HG03575 (cell line): ENCODE data around the gene CD320.
"Not testable (repeated sequence)": the region's sequence is repeated elsewhere in the genome, so short reads cannot be mapped to it uniquely, and the experiment has no call there.

ENCODE experiments used
- ATAC-seq: cut with Tn5 transposase; IDR thresholded peaks from one replicate; pipeline ENCODE4 v1.9.1; 2021; ENCODE audit not compliant: unreplicated experiment, insufficient number of reproducible peaks, low FRiP score; ENCODE audit errors: extremely low read depth

CD320 gene

DNA sequence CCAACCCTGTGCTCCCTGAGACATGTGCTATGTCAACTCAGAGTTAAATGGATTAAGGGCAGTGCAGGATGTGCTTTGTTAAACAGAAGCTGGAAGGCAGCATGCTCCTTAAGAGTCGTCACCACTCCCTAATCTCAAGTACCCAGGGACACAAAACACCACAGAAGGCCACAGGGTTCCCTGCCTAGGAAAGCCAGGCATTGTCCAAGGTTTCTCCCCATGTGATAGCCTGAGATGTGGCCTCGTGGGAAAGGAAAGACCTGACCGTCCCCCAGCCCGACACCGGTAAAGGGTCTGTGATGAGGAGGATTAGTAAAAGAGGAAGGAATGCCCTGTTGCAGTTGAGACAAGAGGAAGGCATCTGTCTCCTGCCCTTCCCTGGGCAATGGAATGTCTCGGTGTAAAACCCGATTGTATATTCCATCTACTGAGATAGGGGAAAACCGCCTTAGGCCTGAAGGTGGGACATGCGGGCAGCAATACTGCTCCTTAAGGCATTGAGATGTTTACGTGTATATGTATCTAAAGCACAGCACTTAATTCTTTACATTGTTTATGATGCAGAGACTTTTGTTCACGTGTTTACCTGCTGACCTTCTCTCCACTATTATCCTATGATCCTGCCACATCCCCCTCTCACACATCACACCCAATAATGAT is 7.0 kb upstream of the CD320 start:
- not testable (repeated sequence) for ATAC-seq

- no peak for ATAC-seq
Observed at GRCh38 chr19:8311461-8312260, 3.5 kb upstream of the CD320 start.

- ATAC-seq: no peak
Observed at GRCh38 chr19:8310342-8311055, 2.3 kb upstream of the CD320 start.

- no peak for ATAC-seq
Observed at GRCh38 chr19:8308891-8309291, 733 bp upstream of the CD320 start.

GRCh38 chr19:8307400-8307964 is 676 bp downstream of the CD320 start:
- no peak for ATAC-seq

GRCh38 chr19:8306235-8307054 is 1.7 kb downstream of the CD320 start:
- no peak for ATAC-seq

DNA sequence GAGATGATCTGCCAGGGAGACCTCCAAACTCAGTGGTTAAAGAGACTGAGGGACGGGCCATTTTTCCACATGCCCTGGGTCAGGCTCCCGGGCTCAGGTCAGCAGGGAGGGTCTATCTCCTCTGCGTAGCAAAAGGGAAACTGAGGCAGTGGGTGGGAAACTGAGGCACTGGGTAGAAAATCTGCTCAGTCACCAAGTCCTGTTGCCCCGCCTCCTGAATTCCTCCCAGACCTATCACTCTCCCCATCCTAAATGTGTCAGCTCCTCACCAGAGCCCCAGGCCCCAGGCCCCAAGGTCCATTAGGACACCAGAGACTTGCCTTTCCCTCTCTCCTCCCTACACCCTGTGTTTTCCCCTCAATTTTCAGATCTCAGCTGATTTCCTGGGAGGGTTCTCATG is 2.4 kb downstream of the CD320 start:
- ATAC-seq: no peak

DNA sequence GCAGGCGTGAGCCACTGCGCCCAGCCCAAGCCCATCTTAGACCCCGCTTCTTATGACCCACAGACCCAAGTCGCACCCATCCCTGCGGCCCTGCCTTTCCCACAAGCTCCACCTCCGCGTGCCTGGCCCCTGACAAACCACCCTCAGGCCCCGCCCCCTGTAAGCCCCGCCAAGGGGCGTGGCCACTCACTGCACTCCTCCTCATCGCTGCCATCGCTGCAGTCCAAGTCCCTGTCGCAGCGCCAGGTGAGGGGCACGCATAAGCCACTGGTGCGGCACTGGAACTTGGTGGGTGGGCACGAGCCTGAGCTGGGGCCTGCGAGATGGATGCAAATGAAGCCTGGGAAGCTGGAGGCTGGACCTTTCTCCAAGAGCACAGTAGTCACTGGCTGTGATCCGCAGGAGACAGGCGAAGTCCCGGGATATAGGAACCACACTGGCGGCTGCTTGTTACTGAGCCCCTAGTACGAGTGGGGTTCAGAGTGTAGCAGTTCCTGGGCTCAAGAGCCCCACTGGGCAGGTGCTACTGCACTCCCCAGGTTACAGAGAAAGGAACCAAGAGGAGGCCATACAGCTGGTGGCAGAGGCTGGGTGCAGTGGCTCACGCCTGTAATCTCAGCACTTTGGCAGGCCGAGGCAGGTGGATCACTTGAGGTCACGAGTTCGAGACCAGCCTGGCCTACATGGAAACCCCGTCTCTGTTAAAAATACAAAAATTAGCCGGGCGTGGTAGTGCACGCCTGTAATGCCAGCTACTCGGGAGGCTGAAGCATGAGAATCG is 3.1 kb downstream of the CD320 start:
- ATAC-seq: no peak

GRCh38 chr19:8302734-8303133 is 5.4 kb downstream of the CD320 start:
- no peak for ATAC-seq

DNA sequence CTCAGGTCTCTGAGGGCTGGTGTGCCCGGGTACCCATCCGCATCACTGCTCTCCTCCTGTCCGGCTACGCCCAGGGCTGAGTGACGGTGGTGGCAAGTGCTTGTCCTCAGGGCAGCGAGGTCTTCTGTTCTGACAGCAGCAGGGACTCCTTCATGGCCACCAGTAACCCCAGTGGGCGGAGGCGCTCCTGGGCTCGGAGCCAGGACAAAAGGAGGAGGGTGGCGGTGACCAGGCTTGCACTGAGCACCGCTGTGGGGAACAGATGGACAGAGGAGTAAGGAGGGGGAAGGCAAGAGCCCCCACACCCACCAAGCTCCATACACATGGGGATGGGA is 5.8 kb downstream of the CD320 start:
- ATAC-seq: no peak

DNA sequence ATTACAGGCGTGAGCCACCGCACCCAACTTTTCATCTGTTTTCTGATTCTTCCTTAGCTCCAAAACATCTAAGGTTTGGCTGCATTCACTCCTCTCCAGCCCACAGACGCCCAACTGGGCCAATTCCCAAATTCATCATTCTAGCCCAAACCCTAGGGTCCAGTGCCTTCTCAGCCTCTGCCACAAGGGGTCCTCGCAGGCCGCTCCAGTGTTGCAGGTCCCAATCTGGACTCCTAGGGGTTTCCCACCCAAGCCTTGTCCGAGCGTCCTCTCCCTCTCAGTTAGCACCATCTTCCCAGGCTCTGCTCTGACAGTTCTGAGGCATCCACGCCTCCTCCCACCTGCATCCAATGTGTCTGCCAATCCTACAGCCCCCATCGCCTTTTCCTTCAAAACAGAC is 16.8 kb downstream of the CD320 start:
- ATAC-seq: not testable (repeated sequence)

- ATAC-seq: not testable (repeated sequence)
Observed at GRCh38 chr19:8276508-8276907, 31.6 kb downstream of the CD320 start.

- ATAC-seq: no peak
Observed at GRCh38 chr19:8269724-8270123, 38.4 kb downstream of the CD320 start.

DNA sequence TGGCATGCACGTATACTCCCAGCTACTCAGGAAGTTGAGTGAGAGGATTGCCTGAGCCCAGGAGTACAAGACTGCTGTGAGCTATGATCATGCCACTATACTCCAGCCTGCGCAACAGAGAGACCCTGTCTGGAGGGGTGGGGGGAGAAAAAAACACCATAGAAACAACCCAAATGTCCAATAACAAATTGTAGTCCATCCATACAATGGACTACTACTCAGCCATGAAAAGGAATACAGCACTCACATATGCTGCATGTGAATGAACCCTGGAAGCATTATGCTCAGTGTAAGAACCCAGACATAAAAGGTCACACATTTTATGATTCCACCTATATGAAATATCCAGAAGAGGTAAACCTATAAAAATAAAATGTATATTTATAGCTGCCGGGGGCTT is 42.3 kb downstream of the CD320 start:
- no peak for ATAC-seq

GRCh38 chr19:8264248-8264647 is 43.9 kb downstream of the CD320 start:
- not testable (repeated sequence) for ATAC-seq

GRCh38 chr19:8262431-8262830 is 45.7 kb downstream of the CD320 start:
- ATAC-seq: no peak

DNA sequence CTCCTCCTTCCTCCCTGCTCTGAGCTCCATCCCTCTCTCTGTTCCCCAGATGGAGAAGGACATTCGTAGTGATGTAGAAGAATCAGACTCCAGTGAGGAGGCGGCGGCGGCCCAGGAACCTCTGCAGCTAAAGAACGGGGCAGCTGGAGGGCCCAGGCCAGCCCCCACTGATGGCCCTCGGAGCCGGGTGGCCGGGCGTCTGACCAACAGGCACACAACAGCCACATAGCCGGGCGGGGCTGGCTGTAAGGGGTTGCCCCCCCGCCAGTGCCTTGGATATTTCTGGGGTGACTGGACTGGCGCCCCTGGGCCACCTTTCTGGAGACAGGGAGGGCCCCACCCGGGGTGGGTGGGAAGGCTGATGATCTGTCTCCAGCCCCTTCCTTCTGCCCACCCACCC is 46.3 kb downstream of the CD320 start:
- ATAC-seq: no peak

DNA sequence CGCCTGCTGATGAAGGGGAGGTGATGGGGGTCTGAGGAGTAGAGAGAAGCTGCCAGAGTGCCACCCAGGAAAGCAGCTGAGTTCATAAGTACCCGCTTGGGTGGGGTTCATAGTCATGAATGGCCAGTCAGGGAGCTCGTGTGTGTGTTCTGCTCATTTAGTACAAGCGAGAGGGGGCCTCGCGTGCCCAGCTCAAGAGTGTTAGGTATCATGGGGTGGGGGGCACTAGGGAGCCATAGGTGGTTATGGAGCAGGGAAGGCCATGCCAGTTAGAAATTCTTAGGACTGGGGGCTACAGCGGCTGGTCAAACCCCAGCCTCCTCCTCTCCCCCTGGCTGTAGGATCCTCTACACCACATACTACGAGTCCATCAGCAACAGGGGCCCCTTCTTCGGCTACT is 46.8 kb downstream of the CD320 start:
- ATAC-seq: no peak
